NAMALWA (cell line): ENCODE results near the gene TUBA3E.
"Not testable (repeated sequence)": the region's sequence is repeated elsewhere in the genome, so short reads cannot be mapped to it uniquely, and the experiment has no call there.

Experiments
- DNase-seq: peaks from one replicate; pipeline ENCODE4 v3.0.0-alpha.2; 2015; ENCODE audit warnings: low spot score

TUBA3E gene

GRCh38 chr2:130198343-130198742 lies at the start of gene TUBA3E:
Gene TUBA3E, minus strand, starts transcription at chr2:130198439. Its CDS starts 79 bp downstream, at chr2:130198360.
- DNase-seq: no peak

- no peak for DNase-seq
Measured at GRCh38 chr2:130246430-130246829, 48.2 kb upstream of the TUBA3E start.

- no peak for DNase-seq
Measured at GRCh38 chr2:130245976-130246375, 47.7 kb upstream of the TUBA3E start.

- DNase-seq: no peak
Measured at GRCh38 chr2:130243359-130243758, 45.1 kb upstream of the TUBA3E start.

- no peak for DNase-seq
Measured at GRCh38 chr2:130241041-130241707, 42.9 kb upstream of the TUBA3E start.

GRCh38 chr2:130239581-130239980 lies 41.3 kb upstream of the TUBA3E start:
- not testable (repeated sequence) for DNase-seq

GRCh38 chr2:130233066-130233465 lies 34.8 kb upstream of the TUBA3E start:
- not testable (repeated sequence) for DNase-seq

- no peak for DNase-seq
Measured at GRCh38 chr2:130231656-130232055, 33.4 kb upstream of the TUBA3E start.

- DNase-seq: not testable (repeated sequence)
Measured at GRCh38 chr2:130230907-130231306, 32.7 kb upstream of the TUBA3E start.

- not testable (repeated sequence) for DNase-seq
Measured at GRCh38 chr2:130230376-130230775, 32.1 kb upstream of the TUBA3E start.

- DNase-seq: not testable (repeated sequence)
Measured at GRCh38 chr2:130229161-130229510, 30.9 kb upstream of the TUBA3E start.

- DNase-seq: not testable (repeated sequence)
Measured at GRCh38 chr2:130228467-130229160, 30.4 kb upstream of the TUBA3E start.

- not testable (repeated sequence) for DNase-seq
Measured at GRCh38 chr2:130228005-130228404, 29.8 kb upstream of the TUBA3E start.

GRCh38 chr2:130222523-130222922 lies 24.3 kb upstream of the TUBA3E start:
- not testable (repeated sequence) for DNase-seq

- not testable (repeated sequence) for DNase-seq
Measured at GRCh38 chr2:130220505-130220904, 22.3 kb upstream of the TUBA3E start.

- DNase-seq: not testable (repeated sequence)
Measured at GRCh38 chr2:130219147-130219546, 20.9 kb upstream of the TUBA3E start.

- DNase-seq: not testable (repeated sequence)
Measured at GRCh38 chr2:130207051-130207450, 8.8 kb upstream of the TUBA3E start.

GRCh38 chr2:130203150-130203549 lies 4.9 kb upstream of the TUBA3E start:
- DNase-seq: not testable (repeated sequence)

- not testable (repeated sequence) for DNase-seq
Measured at GRCh38 chr2:130202518-130202917, 4.3 kb upstream of the TUBA3E start.

GRCh38 chr2:130196052-130196451 lies 2.2 kb downstream of the TUBA3E start:
- not testable (repeated sequence) for DNase-seq

- not testable (repeated sequence) for DNase-seq
Measured at GRCh38 chr2:130195089-130195635, 3.1 kb downstream of the TUBA3E start.

GRCh38 chr2:130193824-130194223 lies 4.4 kb downstream of the TUBA3E start:
- DNase-seq: not testable (repeated sequence)

GRCh38 chr2:130192451-130192850 lies 5.8 kb downstream of the TUBA3E start:
- DNase-seq: not testable (repeated sequence)
